Dendritic cell treated with granulocyte-macrophage colony-stimulating factor and Interleukin-4, amounts not matched to agents 40 ng/mL and 50 ng/mL, for 4 days (primary cell): ENCODE measurements around the gene FN3K.
"Not testable (repeated sequence)": the region's sequence is repeated elsewhere in the genome, so short reads cannot be mapped to it uniquely, and the experiment has no call there.

Experiments
- H3K27ac Mint-ChIP-seq: one replicate; pipeline ENCODE4 v1.8.0; 2022; ENCODE audit warnings: mild to moderate bottlenecking, mixed read lengths
- H3K27me3 Mint-ChIP-seq: one replicate; pipeline ENCODE4 v1.8.0; 2022; ENCODE audit warnings: mild to moderate bottlenecking, mixed read lengths
- H3K36me3 Mint-ChIP-seq: one replicate; pipeline ENCODE4 v1.8.0; 2022; ENCODE audit warnings: low read depth, mixed read lengths
- H3K4me1 Mint-ChIP-seq: one replicate; pipeline ENCODE4 v1.8.0; 2022; ENCODE audit warnings: low read depth, mixed read lengths
- H3K4me3 Mint-ChIP-seq: one replicate; pipeline ENCODE4 v1.8.0; 2022; ENCODE audit warnings: mild to moderate bottlenecking, moderate library complexity, mixed read lengths
- H3K9me3 Mint-ChIP-seq: one replicate; pipeline ENCODE4 v1.8.0; 2022; ENCODE audit warnings: mixed read lengths
- intact Hi-C: fragments of 100-400 bp; cut with micrococcal nuclease; formaldehyde crosslinking; loops from one replicate; pipeline ENCODE4 v1.15.0; 2022

Gene FN3K

DNA sequence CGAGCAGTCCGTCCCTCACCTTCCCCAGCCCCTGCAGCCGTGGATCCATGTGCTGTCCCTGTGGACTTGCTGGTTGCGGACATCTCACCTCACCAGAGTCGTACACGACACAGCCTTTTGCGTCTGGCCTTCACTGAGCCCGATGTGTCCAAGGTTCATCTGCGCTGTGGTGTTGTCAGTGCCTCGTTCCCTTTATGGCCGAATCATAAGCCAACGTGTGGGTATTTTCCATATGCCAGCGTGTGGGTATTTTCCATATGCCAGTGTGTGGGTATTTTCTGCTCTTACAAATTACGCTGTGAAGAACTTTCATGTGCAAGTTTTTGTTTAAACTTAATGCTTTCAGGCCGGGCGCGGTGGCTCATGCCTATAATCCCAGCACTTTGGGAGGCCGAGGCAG, 48.1 kb downstream of the FN3K start:
- Mint-ChIP-seq H3K4me1 (peaks cover 13% of the 10 kb centered on the region), H3K9me3 (no peaks in the 10 kb centered on the region), H3K4me3 (no peak overlapping the region), H3K27me3 (peaks cover 4% of the 10 kb centered on the region), H3K27ac (no peak overlapping the region), H3K36me3 (peaks cover 52% of the 10 kb centered on the region)
- intact Hi-C loops: loop anchor here (2.0 to 5.0 kb wide), 3 partner anchors 129 to 314 kb away; no protein-coding TSS in a partner anchor

DNA sequence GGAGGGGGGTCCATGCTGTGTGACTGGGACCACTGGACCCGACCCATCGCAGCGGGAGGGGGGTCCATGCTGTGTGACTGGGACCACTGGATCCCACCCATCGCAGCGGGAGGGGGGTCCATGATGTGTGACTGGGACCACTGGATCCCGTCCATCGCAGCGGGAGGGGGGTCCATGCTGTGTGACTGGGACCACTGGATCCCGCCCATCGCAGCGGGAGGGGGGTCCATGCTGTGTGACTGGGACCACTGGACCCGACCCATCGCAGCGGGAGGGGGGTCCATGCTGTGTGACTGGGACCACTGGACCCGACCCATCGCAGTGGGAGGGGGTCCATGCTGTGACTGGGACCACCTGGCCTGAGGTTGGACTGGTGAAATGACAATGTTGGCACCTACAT, 50.2 kb downstream of the FN3K start:
- H3K27ac Mint-ChIP-seq, H3K27me3 Mint-ChIP-seq, intact Hi-C loops: not testable (repeated sequence)

DNA sequence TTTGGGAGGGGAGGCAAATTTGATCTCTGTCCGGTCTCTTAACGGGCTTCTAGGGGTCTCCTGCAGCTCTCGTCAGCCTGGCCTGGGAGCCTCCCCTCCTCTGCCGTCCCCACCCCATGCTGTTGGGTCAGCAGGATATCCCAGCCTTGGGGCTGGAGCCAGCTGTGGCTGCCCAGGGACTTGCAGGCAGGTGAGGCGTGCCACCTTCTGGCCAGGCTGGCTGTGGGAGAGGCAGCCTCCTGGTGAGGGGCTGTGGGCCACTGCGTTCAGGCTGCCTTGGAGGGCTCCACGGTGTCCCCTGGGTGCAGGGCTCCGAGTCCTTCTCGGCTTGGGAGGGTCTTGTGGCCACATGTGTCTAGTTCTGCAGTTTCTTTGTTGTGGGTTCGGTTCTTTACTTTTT, 51.0 kb downstream of the FN3K start:
- intact Hi-C loops: no loop called here

More for the DNA sequence above, 50.2 kb downstream of the FN3K start:
- H3K4me3 Mint-ChIP-seq, H3K9me3 Mint-ChIP-seq: not testable (repeated sequence)
- peaks cover 54% of the 10 kb centered on the region for H3K36me3 Mint-ChIP-seq
- peaks cover 13% of the 10 kb centered on the region for H3K4me1 Mint-ChIP-seq

DNA sequence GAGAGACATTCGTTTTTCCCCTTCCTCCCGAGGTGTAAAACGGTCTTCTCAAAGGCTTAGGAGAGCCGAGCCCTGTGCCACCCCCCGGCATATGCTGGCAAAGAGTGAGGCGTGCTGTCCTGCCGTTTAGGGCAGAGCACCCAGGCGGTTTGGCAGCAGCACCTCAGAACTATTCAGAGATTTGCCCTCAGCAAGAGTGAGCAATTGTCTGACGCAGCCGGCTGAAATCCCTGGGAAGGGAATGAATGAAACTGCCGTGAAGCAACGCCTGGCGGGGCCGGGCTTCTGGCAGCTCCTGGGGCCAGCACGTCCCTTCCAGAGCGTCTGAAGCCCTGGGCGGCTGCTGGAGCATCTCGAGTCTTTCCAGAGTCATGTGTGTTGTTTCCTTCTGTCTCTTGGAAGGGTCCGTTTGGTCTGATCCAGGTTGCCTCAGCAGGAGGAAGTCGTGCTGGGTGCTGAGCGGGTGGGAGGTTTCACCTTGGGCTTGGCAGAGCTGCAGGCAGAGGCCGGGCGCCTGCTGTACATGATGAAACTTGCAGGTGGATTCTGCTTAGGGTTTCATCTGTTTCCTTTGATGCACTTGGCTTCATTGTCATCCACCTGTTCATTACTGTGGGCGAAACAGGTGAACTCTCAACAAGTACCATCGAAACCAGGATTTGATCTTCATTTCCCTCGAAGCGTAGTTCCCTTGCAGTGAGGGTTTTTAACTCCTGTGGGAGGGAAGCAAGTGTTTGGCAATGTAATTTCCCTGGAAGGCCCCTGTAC, 51.9 kb downstream of the FN3K start:
- intact Hi-C loops: no loop called here
- Mint-ChIP-seq H3K27ac (no peak overlapping the region), H3K27me3 (peaks cover 4% of the 10 kb centered on the region), H3K36me3 (peaks cover 57% of the 10 kb centered on the region), H3K9me3 (no peaks in the 10 kb centered on the region), H3K4me3 (no peak overlapping the region), H3K4me1 (peaks cover 8% of the 10 kb centered on the region)

More for the DNA sequence above, 51.0 kb downstream of the FN3K start:
- Mint-ChIP-seq H3K36me3 (peaks cover 55% of the 10 kb centered on the region), H3K27me3 (peaks cover 4% of the 10 kb centered on the region), H3K9me3 (no peaks in the 10 kb centered on the region), H3K4me1 (peaks cover 13% of the 10 kb centered on the region), H3K4me3 (no peak overlapping the region), H3K27ac (no peak overlapping the region)

DNA sequence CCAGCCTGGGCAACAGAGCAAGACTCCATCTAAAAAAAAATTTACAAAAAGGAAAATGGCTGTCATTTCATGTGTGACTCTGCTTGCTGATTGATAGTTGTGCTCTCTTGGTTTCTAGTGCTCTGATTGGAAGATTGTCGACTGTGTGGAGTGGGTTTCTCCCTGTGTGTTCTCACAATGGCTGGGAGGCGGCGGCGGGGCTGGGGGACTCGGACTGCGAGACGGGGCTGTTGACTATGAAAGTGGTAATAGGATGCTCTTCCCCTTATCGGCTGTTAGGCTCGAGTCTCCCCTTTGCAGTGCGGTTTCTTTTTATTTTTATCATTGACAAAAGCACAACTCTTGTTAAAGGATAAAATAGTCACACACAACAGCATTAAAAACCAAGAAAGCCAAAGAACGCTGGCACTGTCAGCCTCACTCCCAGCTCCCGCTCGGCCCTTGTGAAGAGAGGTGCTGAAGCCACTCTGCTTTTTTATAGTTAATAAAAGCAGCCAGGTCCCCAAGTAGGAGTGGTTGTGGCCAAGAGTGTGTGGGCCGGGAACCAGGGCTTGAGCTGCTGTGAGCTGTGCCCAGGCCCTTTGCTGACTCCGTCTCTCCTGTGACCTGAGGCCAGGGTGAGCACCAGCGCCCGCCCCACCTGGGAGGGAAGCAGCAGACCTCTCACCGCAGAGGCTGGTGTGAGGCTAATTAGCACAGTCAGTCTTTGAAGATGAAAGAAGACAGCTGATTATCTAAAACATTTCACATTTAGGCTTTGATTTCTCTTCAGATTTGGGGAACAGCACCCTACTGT, 53.0 kb downstream of the FN3K start:
- no peak overlapping the region for H3K4me3 Mint-ChIP-seq
- no peaks in the 10 kb centered on the region for H3K4me1 Mint-ChIP-seq
- H3K36me3 Mint-ChIP-seq: peaks cover 46% of the 10 kb centered on the region
- intact Hi-C loops: no loop called here
- no peak overlapping the region for H3K27ac Mint-ChIP-seq
- H3K9me3 Mint-ChIP-seq: no peaks in the 10 kb centered on the region
- H3K27me3 Mint-ChIP-seq: no peaks in the 10 kb centered on the region

DNA sequence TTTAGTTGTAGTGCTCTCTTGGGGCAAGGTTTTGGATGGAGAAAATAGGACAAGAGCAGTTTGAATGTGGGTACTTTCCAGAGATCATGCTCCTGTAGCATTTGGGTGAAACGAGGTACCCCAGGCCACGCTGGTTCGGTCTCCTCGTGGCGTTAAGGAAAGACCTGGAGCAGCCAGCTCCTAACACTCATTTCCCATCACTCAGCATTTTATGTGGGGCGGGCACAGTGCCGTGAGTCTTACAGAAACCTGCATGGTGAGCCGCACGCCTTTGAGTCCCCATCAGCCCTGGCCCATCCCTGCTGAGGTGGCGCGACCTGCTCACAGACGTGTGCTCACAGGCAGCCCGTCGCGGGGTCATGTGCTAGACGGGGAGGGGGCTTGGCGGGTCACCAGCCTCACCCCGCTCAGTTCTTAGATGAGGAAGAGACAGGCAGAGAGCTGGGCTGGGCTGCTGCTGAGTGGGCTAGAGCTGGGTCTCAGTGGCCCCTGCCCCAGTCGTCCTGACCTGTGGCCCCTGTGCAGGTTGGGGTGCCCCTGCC, 53.7 kb downstream of the FN3K start:
- peaks cover 39% of the 10 kb centered on the region for H3K36me3 Mint-ChIP-seq
- no peak overlapping the region for H3K27ac Mint-ChIP-seq
- H3K4me3 Mint-ChIP-seq: no peak overlapping the region
- no peaks in the 10 kb centered on the region for H3K4me1 Mint-ChIP-seq
- H3K9me3 Mint-ChIP-seq: no peaks in the 10 kb centered on the region
- H3K27me3 Mint-ChIP-seq: no peaks in the 10 kb centered on the region
- intact Hi-C loops: no loop called here

DNA sequence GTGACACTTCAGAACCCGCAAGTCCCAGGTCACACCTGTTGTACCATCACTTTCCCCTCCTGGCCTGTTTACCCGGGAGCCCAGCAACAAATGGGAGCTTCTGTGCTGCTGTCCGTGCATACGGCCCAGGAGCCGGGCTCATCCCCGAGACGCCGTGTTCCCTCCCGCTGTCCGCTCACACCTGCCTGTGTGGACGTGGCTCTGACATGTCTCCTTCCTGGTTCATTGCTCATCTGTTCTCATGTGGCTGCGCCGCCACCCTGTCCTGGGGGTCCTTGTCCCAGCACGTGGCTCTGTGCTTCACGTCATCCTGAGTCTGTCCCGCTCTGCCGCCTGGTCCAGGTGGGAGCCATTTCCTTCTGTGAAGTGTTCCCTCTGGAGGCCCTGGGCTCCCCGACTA, 54.4 kb downstream of the FN3K start:
- intact Hi-C loops: no loop called here
- H3K27me3 Mint-ChIP-seq: no peaks in the 10 kb centered on the region
- H3K27ac Mint-ChIP-seq: no peak overlapping the region
- no peak overlapping the region for H3K4me3 Mint-ChIP-seq
- no peaks in the 10 kb centered on the region for H3K9me3 Mint-ChIP-seq
- no peaks in the 10 kb centered on the region for H3K4me1 Mint-ChIP-seq
- H3K36me3 Mint-ChIP-seq: peaks cover 36% of the 10 kb centered on the region

DNA sequence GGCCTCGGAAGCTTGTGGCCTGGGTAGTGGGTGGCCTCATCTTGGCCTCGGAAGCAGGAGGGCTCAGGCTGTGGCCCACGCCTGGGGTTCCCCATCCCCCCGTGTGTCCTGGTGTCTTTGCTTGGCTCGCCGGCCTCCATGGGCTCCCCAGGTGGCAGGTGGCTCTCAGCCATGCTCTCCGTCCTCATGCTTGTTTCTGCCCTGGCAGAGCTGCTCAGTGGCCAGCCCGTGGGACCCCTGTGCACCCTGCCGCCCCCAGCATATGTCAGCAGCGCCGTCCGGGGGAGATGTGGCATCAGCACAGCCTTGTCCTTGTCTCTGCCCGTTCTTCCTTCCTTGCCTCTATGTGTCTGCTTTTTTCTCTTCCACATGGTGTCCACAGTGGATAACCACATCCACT, 55.0 kb downstream of the FN3K start:
- Mint-ChIP-seq H3K4me1 (no peaks in the 10 kb centered on the region), H3K9me3 (no peaks in the 10 kb centered on the region), H3K27me3 (no peaks in the 10 kb centered on the region), H3K4me3 (no peak overlapping the region), H3K27ac (no peak overlapping the region), H3K36me3 (peaks cover 42% of the 10 kb centered on the region)
- intact Hi-C loops: no loop called here

DNA sequence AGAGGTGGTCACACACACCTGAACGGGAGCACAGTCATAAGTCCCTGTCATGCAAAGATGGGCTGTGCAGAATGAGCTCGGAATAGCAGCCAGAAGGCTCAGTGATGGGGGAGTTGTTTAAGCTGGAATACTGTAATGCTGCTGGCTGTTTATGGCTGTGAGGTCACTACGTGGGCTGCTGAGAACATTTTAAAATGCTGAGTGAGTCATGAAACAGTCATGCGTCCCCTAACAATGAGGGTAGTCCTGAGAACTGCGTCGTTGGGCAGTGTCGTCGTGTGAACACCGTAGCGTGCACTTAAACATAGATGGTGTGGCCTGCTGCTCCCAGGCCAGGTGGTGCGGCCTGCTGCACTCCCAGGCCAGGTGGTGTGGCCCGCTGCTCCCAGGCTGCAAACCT, 56.1 kb downstream of the FN3K start:
- intact Hi-C loops: no loop called here
- H3K9me3 Mint-ChIP-seq: no peaks in the 10 kb centered on the region
- H3K4me1 Mint-ChIP-seq: no peaks in the 10 kb centered on the region
- H3K27me3 Mint-ChIP-seq: no peaks in the 10 kb centered on the region
- H3K27ac Mint-ChIP-seq: no peak overlapping the region
- no peak overlapping the region for H3K4me3 Mint-ChIP-seq
- peaks cover 54% of the 10 kb centered on the region for H3K36me3 Mint-ChIP-seq

DNA sequence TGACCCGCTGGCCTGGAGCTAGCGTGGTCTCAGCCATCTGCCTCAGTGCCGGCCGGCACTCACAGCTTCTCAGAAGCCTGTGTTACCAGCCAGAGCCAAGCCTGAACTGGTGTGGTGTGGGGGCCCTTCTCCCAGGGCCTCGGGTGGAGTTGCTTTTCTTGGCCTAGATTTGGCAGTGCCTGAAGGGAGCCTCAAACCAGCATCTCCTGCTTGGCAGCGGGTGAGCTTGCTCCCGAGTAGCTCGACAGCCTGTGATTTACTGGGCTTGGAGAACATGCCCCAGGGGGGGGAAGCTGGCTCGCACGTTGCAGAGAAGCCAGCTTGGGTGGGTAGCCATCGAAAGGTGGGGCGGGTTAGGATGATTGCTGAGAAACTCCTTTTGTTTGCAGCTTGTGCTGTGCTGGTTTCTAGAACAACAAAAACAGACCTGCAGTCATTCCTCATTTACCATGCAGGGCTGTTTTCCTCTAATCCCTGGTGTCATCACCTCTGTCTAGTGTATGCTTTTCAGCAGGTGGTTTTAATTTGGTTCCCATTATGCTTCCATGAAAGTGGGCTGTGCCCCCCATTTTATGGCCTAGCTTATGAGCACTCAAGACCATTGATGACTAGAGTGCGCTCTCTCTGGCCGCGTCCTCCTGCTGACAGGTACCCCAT, 58.7 kb downstream of the FN3K start:
- no peak overlapping the region for H3K27ac Mint-ChIP-seq
- H3K36me3 Mint-ChIP-seq: peaks cover 67% of the 10 kb centered on the region
- no peaks in the 10 kb centered on the region for H3K27me3 Mint-ChIP-seq
- H3K4me1 Mint-ChIP-seq: no peaks in the 10 kb centered on the region
- no peak overlapping the region for H3K4me3 Mint-ChIP-seq
- intact Hi-C loops: no loop called here
- no peaks in the 10 kb centered on the region for H3K9me3 Mint-ChIP-seq

DNA sequence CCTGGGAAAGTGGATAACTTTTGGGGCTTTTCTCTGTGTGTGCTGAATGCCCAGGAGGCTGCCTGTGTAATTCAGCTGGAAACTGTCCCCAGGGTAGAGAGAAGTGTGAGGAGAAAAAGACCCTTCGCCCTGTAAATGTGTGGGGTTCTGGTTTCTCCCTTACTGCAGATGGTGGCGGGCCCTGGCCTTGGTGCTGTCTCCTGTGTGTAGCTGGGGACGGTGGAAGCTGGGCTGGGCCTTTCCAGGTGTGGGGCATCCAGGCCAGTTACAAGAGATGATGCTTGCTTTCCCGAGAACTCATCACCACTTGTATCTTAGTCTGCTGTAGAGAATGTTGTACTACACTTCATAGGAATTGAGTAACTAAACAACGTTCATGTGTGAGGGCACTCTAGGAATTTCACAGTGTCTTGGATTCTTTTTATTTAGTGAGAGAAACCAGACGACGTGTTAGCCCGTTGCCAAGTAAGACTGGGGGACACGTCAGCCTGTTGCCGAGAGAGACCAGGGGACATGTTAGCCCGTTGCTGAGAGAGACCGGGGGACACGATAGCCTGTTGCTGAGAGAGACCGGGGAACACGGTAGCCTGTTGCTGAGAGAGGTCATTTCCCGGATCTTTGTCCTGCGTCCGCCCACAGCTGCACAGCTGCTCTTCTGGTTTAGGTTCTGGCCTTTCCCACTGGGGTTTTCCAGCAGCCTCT, 59.5 kb downstream of the FN3K start:
- H3K27me3 Mint-ChIP-seq: no peaks in the 10 kb centered on the region
- H3K4me3 Mint-ChIP-seq: no peak overlapping the region
- H3K36me3 Mint-ChIP-seq: peaks cover 66% of the 10 kb centered on the region
- intact Hi-C loops: no loop called here
- no peak overlapping the region for H3K27ac Mint-ChIP-seq
- no peaks in the 10 kb centered on the region for H3K4me1 Mint-ChIP-seq
- no peaks in the 10 kb centered on the region for H3K9me3 Mint-ChIP-seq

DNA sequence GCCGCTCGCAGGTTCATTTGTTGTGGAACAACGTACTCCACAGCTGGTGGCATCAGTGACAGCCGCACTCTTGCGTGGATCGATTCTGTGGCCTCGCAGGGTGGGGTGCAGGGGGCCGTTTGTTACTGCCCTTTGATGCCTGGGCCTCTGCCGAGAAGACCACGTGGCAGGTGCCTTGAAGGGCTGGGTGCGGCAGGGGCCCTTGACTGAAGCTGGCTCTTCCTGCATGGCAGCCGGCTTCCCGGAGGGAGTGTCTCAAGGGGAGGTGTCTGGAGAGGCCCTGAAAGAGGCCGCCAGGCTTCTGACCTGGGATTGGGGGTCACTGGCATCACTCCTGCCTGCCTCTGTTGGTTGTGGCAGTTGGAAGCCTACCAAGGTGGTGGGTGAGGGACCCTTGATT, 60.2 kb downstream of the FN3K start:
- H3K9me3 Mint-ChIP-seq: no peaks in the 10 kb centered on the region
- no peaks in the 10 kb centered on the region for H3K27me3 Mint-ChIP-seq
- intact Hi-C loops: no loop called here
- no peak overlapping the region for H3K27ac Mint-ChIP-seq
- H3K4me3 Mint-ChIP-seq: no peak overlapping the region
- H3K4me1 Mint-ChIP-seq: no peaks in the 10 kb centered on the region
- H3K36me3 Mint-ChIP-seq: peaks cover 66% of the 10 kb centered on the region

DNA sequence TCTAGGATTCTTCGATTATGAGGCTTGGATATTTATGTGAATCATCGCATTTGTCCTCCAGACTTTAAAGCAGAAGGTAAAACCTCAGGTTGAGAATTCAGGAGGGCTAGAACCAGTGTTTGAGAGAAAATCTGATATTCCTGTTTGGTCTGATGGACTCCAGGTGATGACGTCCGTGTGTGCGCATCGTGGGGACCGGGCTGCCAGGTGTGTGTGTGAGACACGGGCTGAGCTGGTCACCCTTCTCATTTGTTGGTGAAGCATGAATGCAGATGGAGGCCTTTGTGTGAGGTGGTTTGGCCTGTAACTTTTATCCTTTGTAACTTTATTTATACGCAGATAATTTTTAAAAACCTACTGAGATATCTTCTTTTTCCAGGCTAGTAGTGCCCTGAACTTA, 61.6 kb downstream of the FN3K start:
- H3K9me3 Mint-ChIP-seq: peaks cover 12% of the 10 kb centered on the region
- H3K4me3 Mint-ChIP-seq: no peak overlapping the region
- intact Hi-C loops: no loop called here
- peaks cover 67% of the 10 kb centered on the region for H3K36me3 Mint-ChIP-seq
- no peaks in the 10 kb centered on the region for H3K4me1 Mint-ChIP-seq
- H3K27me3 Mint-ChIP-seq: no peaks in the 10 kb centered on the region
- H3K27ac Mint-ChIP-seq: no peak overlapping the region
